ENCODE data around the gene AP3B1.

GRCh38 chr5:78041805-78042204, 252.7 kb downstream of the AP3B1 start:
- no peak for TF ChIP-seq POLR2AphosphoS5 (IDR thresholded peaks at IDR 0.05; ENCODE audit: low read depth)
- TF ChIP-seq CTCF (IDR thresholded peaks at IDR 0.05; ENCODE audit: insufficient read depth, low read length) = no peak
- no peak for TF ChIP-seq REST (IDR thresholded peaks at IDR 0.05; ENCODE audit: insufficient replicate concordance, low read depth)
- TF ChIP-seq GABPA (IDR thresholded peaks at IDR 0.05; ENCODE audit: low read depth) = no peak
